Mucosa of rectum (tissue), 2 donors: ENCODE data around the gene SCP2D1.

Experiments
- H3K27ac ChIP-seq, 2 donors: one replicate each; pipeline ENCODE4 v1.7.0; 2013; ENCODE audit warnings: inconsistent platforms in 2 of 2, low read depth in 2 of 2, low read length in 2 of 2
- H3K27me3 ChIP-seq, 2 donors: one replicate each; pipeline ENCODE4 v1.7.0; 2013; ENCODE audit warnings: low read length in 2 of 2; ENCODE audit not compliant: control insufficient read depth in 2 of 2, insufficient read depth in 2 of 2
- H3K36me3 ChIP-seq, 2 donors: one replicate each; pipeline ENCODE4 v1.7.0; 2013; ENCODE audit warnings: low read length in 2 of 2; ENCODE audit not compliant: control insufficient read depth in 2 of 2, insufficient read depth in 2 of 2
- H3K4me1 ChIP-seq, 2 donors: one replicate each; pipeline ENCODE4 v1.7.0; 2013; ENCODE audit warnings: low read length in 2 of 2, mild to moderate bottlenecking in 1 of 2; ENCODE audit not compliant: control insufficient read depth in 2 of 2, insufficient read depth in 2 of 2
- H3K4me3 ChIP-seq, 2 donors: one replicate each; pipeline ENCODE4 v1.7.0; 2013; ENCODE audit warnings: low read length in 2 of 2
- H3K9ac ChIP-seq, 2 donors: one replicate each; pipeline ENCODE4 v1.7.0; 2013; ENCODE audit warnings: low read length in 2 of 2, low read depth in 1 of 2, mild to moderate bottlenecking in 1 of 2
- H3K9me3 ChIP-seq, 2 donors: one replicate each; pipeline ENCODE4 v1.7.0; 2013; ENCODE audit warnings: low read length in 2 of 2; ENCODE audit not compliant: control insufficient read depth in 2 of 2
- donor health status: healthy.
- donor health status: Normal muscosa, but diverticular disease.

SCP2D1 gene

DNA sequence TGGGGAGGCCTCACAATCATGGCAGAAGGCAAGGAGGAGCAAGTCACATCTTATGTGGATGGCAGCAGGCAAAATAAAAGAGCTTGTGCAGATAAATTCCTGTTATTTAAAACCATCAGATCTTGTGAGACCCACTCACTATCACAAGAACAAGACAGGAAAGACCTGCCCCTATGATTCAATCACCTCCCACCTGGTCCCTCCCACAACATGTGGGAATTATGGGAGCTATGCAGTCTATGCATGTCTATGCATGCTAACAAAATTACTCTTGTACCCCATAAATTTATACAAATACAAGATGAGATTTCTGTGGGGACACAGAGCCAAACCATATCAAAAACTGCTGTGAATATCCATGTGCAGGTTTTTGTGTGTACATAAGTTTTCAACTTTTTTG lies 25.6 kb upstream of the SCP2D1 start:
- no peak overlapping the region for H3K27ac ChIP-seq
- no peak overlapping the region for H3K4me3 ChIP-seq
- H3K9me3 ChIP-seq = no peaks in the 10 kb centered on the region
- peaks cover 2 to 5% of the 10 kb centered on the region in 2 donors for H3K27me3 ChIP-seq
- H3K9ac ChIP-seq = no peak overlapping the region
- no peaks in the 10 kb centered on the region for H3K36me3 ChIP-seq
- H3K4me1 ChIP-seq = no peaks in the 10 kb centered on the region

DNA sequence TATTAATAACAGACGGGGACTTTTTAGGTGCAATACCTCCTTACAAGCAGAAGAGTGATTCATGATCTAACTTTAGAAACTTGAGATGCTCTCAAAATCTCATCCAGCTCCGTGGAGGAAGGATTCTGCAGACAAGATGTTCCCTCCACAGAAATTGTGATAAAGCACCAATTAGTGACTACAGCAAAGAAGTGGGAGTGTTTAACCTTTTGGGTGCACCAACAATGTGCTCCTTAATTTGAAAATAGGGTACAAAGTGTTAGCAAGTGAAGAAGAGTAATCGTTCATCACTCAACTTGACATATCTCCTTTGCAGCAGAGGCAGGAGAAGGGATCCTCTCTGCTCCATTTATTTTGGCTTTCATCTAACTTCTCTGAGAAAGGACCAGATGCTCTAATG lies 22.8 kb upstream of the SCP2D1 start:
- Histone ChIP-seq H3K9ac (no peak overlapping the region), H3K4me3 (no peak overlapping the region), H3K9me3 (no peaks in the 10 kb centered on the region), H3K27ac (no peak overlapping the region), H3K27me3 (peaks cover 2 to 5% of the 10 kb centered on the region in 2 donors), H3K36me3 (no peaks in the 10 kb centered on the region), H3K4me1 (peaks cover 2 to 5% of the 10 kb centered on the region in 2 donors)

DNA sequence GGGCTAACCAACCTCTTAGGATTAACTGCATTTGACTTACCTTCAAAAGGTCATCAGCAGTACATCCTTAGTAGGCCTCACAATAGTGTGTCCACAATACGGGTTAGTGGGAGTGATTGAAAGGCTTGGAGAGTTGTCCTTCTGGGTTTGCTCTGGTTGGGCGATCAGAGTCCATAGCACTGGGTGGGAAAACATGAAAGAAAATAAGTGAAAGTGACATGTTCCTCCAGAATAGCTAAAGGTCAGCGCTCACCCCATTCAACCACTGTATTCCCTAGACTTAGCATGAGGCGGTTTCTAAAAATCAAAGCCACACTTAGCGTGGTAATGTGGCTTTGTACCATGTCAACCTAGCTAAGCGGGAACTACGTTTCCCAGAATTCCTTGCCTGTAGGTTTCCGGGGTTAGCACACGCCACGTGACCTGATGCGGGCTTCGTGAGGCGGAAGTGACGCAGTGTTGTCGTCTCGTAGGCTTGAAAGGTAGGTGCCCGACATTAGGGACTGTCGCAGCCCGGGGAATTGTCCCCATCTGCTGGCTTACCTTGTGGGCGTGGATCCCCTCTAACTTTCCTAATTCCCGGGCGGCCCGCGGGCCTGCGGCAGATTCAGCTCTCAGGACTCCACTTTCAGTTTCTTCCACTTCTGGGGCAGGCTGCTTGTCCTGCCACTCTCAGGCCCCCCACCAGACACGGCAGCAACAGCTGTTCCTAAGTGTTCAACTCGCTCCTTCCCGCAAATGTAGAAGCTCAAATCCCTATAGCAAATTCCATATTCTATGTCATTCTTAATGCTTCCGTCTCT lies 19.8 kb upstream of the SCP2D1 start:
- H3K27ac ChIP-seq = peak overlapping the region; percentile 84 to 87
- peak overlapping the region; percentile 85 to 97 for H3K4me3 ChIP-seq
- no peaks in the 10 kb centered on the region for H3K27me3 ChIP-seq
- H3K36me3 ChIP-seq = no peaks in the 10 kb centered on the region
- no peaks in the 10 kb centered on the region for H3K9me3 ChIP-seq
- peaks cover 2 to 5% of the 10 kb centered on the region in 2 donors for H3K4me1 ChIP-seq
- peak overlapping the region; percentile 82 to 88 for H3K9ac ChIP-seq

- peaks cover 2 to 5% of the 10 kb centered on the region in 2 donors for H3K4me1 ChIP-seq
- H3K27me3 ChIP-seq = no peaks in the 10 kb centered on the region
- no peaks in the 10 kb centered on the region for H3K36me3 ChIP-seq
- H3K9me3 ChIP-seq = no peaks in the 10 kb centered on the region
- peak overlapping the region; percentile 85 to 97 for H3K4me3 ChIP-seq
- peak overlapping the region; percentile 82 to 88 for H3K9ac ChIP-seq
- H3K27ac ChIP-seq = peak overlapping the region; percentile 84 to 87
These were observed 19.2 kb upstream of the SCP2D1 start for GRCh38 chr20:18794428-18794787.

- Histone ChIP-seq H3K9me3 (no peaks in the 10 kb centered on the region), H3K27ac (no peak overlapping the region), H3K4me3 (no peak overlapping the region), H3K9ac (no peak overlapping the region), H3K4me1 (peaks cover 2 to 5% of the 10 kb centered on the region in 2 donors), H3K36me3 (no peaks in the 10 kb centered on the region), H3K27me3 (no peaks in the 10 kb centered on the region)
These were observed 18.2 kb upstream of the SCP2D1 start for GRCh38 chr20:18795366-18795765.

GRCh38 chr20:18796282-18796833 lies 17.2 kb upstream of the SCP2D1 start:
- H3K9me3 ChIP-seq = no peaks in the 10 kb centered on the region
- no peak overlapping the region for H3K9ac ChIP-seq
- H3K27ac ChIP-seq = no peak overlapping the region
- H3K4me1 ChIP-seq = peaks cover 2 to 5% of the 10 kb centered on the region in 2 donors
- H3K4me3 ChIP-seq = no peak overlapping the region
- H3K27me3 ChIP-seq = no peaks in the 10 kb centered on the region
- H3K36me3 ChIP-seq = no peaks in the 10 kb centered on the region

DNA sequence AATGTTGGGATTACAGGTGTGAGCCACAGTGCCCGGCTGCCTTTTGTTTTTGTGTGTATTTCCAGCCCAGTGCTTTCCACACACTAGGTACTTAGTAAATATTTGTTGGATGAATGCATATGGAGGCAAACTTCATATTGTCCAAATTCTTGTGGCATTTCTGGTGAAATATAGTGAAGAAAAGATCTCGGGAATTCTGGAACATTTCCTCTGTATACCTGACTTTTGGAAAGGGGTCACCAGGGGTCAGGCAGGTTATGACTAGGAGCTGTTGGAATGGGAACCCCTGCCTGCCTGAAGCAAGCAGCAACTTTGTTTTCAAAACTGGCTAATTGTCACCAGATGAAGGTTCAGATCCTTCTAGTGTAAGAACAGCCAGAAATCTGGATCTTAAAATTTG lies 12.1 kb upstream of the SCP2D1 start:
- no peaks in the 10 kb centered on the region for H3K4me1 ChIP-seq

GRCh38 chr20:18802012-18802634 lies 11.5 kb upstream of the SCP2D1 start:
- Histone ChIP-seq H3K9me3 (no peaks in the 10 kb centered on the region), H3K9ac (no peak overlapping the region), H3K27me3 (no peaks in the 10 kb centered on the region), H3K4me3 (no peak overlapping the region), H3K4me1 (no peaks in the 10 kb centered on the region), H3K36me3 (no peaks in the 10 kb centered on the region), H3K27ac (no peak overlapping the region)

More for the DNA sequence above, 12.1 kb upstream of the SCP2D1 start:
- Histone ChIP-seq H3K27ac (no peak overlapping the region), H3K9ac (no peak overlapping the region), H3K27me3 (no peaks in the 10 kb centered on the region), H3K9me3 (no peaks in the 10 kb centered on the region), H3K4me3 (no peak overlapping the region), H3K36me3 (no peaks in the 10 kb centered on the region)

- H3K4me3 ChIP-seq = no peak overlapping the region
- H3K9ac ChIP-seq = no peak overlapping the region
- no peaks in the 10 kb centered on the region for H3K36me3 ChIP-seq
- H3K27ac ChIP-seq = no peak overlapping the region
- H3K27me3 ChIP-seq = no peaks in the 10 kb centered on the region
- no peaks in the 10 kb centered on the region for H3K9me3 ChIP-seq
- no peaks in the 10 kb centered on the region for H3K4me1 ChIP-seq
These were observed 7.7 kb upstream of the SCP2D1 start for GRCh38 chr20:18805881-18806280.

- no peaks in the 10 kb centered on the region for H3K36me3 ChIP-seq
- no peak overlapping the region for H3K9ac ChIP-seq
- no peak overlapping the region for H3K4me3 ChIP-seq
- no peaks in the 10 kb centered on the region for H3K9me3 ChIP-seq
- H3K27ac ChIP-seq = no peak overlapping the region
- peaks cover 0 to 2% of the 10 kb centered on the region in 2 donors for H3K27me3 ChIP-seq
- H3K4me1 ChIP-seq = no peaks in the 10 kb centered on the region
These were observed 4.9 kb upstream of the SCP2D1 start for GRCh38 chr20:18808712-18809111.
